Osteoblast (primary cell): Measurements from ENCODE around the gene HDAC4. TPM values are rescaled to one million over a fixed set of nuclear protein-coding genes. Genes with fewer than 3 reads are reported as not detected.

Experiments
- DNase-seq: peaks from one replicate; pipeline ENCODE4 v3.0.0; 2011; ENCODE audit warnings: low spot score, mixed read lengths; ENCODE audit not compliant: insufficient read length; ENCODE audit errors: missing footprints
- H2AFZ ChIP-seq: 2 replicates; pipeline ENCODE4 v1.6.0; 2011; ENCODE audit warnings: mild to moderate bottlenecking, low read length
- H3K27ac ChIP-seq: 2 replicates; pipeline ENCODE4 v1.5.1; 2011; ENCODE audit warnings: mild to moderate bottlenecking, low read depth, low read length, moderate library complexity
- H3K27me3 ChIP-seq: 2 replicates; pipeline ENCODE4 v1.6.0; 2012; ENCODE audit warnings: mild to moderate bottlenecking, control low read depth, inconsistent platforms, low read length, moderate library complexity; ENCODE audit not compliant: insufficient read depth
- H3K36me3 ChIP-seq: 2 replicates; pipeline ENCODE4 v1.5.1; 2011; ENCODE audit warnings: mild to moderate bottlenecking, low read length, control low read depth, moderate library complexity; ENCODE audit not compliant: insufficient read depth
- H3K4me1 ChIP-seq: 2 replicates; pipeline ENCODE4 v1.5.1; 2011; ENCODE audit warnings: mild to moderate bottlenecking, low read length, control low read depth, moderate library complexity; ENCODE audit not compliant: insufficient read depth
- H3K4me2 ChIP-seq: 2 replicates; pipeline ENCODE4 v1.6.0; 2011; ENCODE audit warnings: mild to moderate bottlenecking, low read length; ENCODE audit not compliant: insufficient read depth
- H3K4me3 ChIP-seq: fragments of 200-600 bp; sonication (generic); 3 replicates; pipeline ENCODE4 v1.5.1; 2012; ENCODE audit warnings: mild to moderate bottlenecking, low read length, inconsistent platforms; ENCODE audit not compliant: insufficient read depth
- H3K79me2 ChIP-seq: 2 replicates; pipeline ENCODE4 v1.6.0; 2012; ENCODE audit warnings: mild to moderate bottlenecking, low read length, control low read depth, inconsistent platforms; ENCODE audit not compliant: insufficient read depth
- H3K9me3 ChIP-seq: 2 replicates; pipeline ENCODE4 v1.5.1; 2011; ENCODE audit warnings: low read depth, low read length, control low read depth
- H4K20me1 ChIP-seq: 2 replicates; pipeline ENCODE4 v1.6.0; 2012; ENCODE audit warnings: mild to moderate bottlenecking, low read length, control low read depth; ENCODE audit not compliant: insufficient read depth
- CTCF ChIP-seq: IDR thresholded peaks from 2 replicates; pipeline ENCODE4 v1.5.1; 2011; ENCODE audit warnings: mild to moderate bottlenecking, low read depth, low read length, moderate library complexity; ENCODE audit errors: extremely low read depth
- total RNA-seq: library from RNA; depleted of rRNA; stranded (reverse); fragments of >200 nt; gene quantifications from 2 replicates; pipeline ENCODE4 v1.2.3, GENCODE V29; 2012

The HDAC4 gene
- total RNA-seq, 1 donor = 30.8 TPM

- Histone ChIP-seq H3K79me2 (peaks cover 11% of the 10 kb centered on the region), H4K20me1 (peaks cover 28% of the 10 kb centered on the region), H3K27ac (no peak overlapping the region), H3K4me3 (no peak overlapping the region), H3K27me3 (no peaks in the 10 kb centered on the region), H3K4me2 (no peak overlapping the region), H2AFZ (no peak overlapping the region), H3K36me3 (no peaks in the 10 kb centered on the region), H3K9me3 (no peaks in the 10 kb centered on the region), H3K4me1 (peaks cover 6% of the 10 kb centered on the region)
- no peak for DNase-seq
- no peak for TF ChIP-seq CTCF
Measured at GRCh38 chr2:239358062-239358754, 42.6 kb downstream of the HDAC4 start.

GRCh38 chr2:239355724-239356123 lies 45.1 kb downstream of the HDAC4 start:
- no peak for TF ChIP-seq CTCF
- peaks cover 6% of the 10 kb centered on the region for H3K4me1 ChIP-seq
- H2AFZ ChIP-seq = no peak overlapping the region
- no peak overlapping the region for H3K27ac ChIP-seq
- no peak overlapping the region for H3K4me3 ChIP-seq
- DNase-seq = no peak
- H3K79me2 ChIP-seq = peaks cover 3% of the 10 kb centered on the region
- H3K9me3 ChIP-seq = no peaks in the 10 kb centered on the region
- H4K20me1 ChIP-seq = peaks cover 13% of the 10 kb centered on the region
- no peaks in the 10 kb centered on the region for H3K27me3 ChIP-seq
- H3K36me3 ChIP-seq = no peaks in the 10 kb centered on the region
- no peak overlapping the region for H3K4me2 ChIP-seq

- Histone ChIP-seq H3K4me1 (peaks cover 6% of the 10 kb centered on the region), H3K79me2 (peaks cover 3% of the 10 kb centered on the region), H3K27me3 (no peaks in the 10 kb centered on the region), H4K20me1 (peaks cover 8% of the 10 kb centered on the region), H3K9me3 (no peaks in the 10 kb centered on the region), H3K4me2 (no peak overlapping the region), H3K4me3 (no peak overlapping the region), H3K27ac (no peak overlapping the region), H3K36me3 (no peaks in the 10 kb centered on the region), H2AFZ (no peak overlapping the region)
- no peak for TF ChIP-seq CTCF
- no peak for DNase-seq
Measured at GRCh38 chr2:239355139-239355538, 45.7 kb downstream of the HDAC4 start.

GRCh38 chr2:239354791-239355136 lies 46.1 kb downstream of the HDAC4 start:
- Histone ChIP-seq H4K20me1 (peaks cover 5% of the 10 kb centered on the region), H3K4me3 (no peak overlapping the region), H3K4me1 (peaks cover 6% of the 10 kb centered on the region), H2AFZ (no peak overlapping the region), H3K4me2 (no peak overlapping the region), H3K9me3 (no peaks in the 10 kb centered on the region), H3K36me3 (no peaks in the 10 kb centered on the region), H3K27ac (no peak overlapping the region), H3K79me2 (peaks cover 3% of the 10 kb centered on the region), H3K27me3 (no peaks in the 10 kb centered on the region)
- no peak for TF ChIP-seq CTCF
- no peak for DNase-seq
